ENCODE results near the gene RASA4B.
"Not testable (repeated sequence)": the region's sequence is repeated elsewhere in the genome, so short reads cannot be mapped to it uniquely, and the experiment has no call there.

The RASA4B gene

GRCh38 chr7:102472126-102473041 is 45.2 kb downstream of the RASA4B start:
- no peak for DNase-seq

GRCh38 chr7:102471791-102472125 is 45.8 kb downstream of the RASA4B start:
- no peak for DNase-seq

DNA sequence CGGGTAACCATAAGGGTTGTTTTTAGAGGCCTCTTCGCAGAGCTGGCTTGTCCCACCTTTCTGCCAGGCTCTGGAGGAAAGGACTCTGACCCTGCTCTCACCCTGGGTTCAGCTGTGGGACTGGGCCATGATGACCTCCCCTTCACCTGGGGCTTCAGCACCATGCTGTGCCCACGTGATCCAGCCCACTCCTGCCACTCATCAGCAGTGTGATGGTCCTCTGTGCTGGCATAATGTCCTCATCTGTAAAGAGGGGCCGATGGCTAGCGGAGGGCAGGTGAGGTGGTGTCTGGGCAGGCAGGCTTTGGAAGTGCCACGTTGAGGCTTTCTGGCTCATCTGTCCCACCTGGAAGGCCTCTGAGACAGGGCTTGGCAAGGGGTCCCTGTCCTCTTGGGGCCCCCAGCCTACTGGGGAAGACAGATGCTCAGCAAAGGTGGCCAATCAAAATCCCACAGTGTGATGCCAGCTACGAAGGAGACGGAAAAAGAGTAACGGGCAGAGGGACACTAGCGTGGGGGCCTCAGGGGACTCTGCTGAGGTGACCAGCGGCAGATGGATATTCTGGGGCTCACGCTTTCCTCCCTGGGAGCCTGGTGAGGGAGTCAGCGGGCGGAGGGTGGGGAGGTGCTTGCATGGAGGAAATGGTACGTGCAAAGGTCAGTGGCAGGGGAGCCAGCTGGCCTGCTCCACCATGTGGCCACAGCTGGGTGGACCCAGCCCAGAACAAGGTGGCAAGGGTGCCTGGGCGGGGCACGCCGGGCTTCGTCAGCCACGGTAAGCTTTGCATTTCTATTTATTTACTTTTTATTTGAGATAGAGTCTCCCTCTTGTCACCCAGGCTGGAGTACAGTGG is 47.4 kb downstream of the RASA4B start:
- no peak for DNase-seq

DNA sequence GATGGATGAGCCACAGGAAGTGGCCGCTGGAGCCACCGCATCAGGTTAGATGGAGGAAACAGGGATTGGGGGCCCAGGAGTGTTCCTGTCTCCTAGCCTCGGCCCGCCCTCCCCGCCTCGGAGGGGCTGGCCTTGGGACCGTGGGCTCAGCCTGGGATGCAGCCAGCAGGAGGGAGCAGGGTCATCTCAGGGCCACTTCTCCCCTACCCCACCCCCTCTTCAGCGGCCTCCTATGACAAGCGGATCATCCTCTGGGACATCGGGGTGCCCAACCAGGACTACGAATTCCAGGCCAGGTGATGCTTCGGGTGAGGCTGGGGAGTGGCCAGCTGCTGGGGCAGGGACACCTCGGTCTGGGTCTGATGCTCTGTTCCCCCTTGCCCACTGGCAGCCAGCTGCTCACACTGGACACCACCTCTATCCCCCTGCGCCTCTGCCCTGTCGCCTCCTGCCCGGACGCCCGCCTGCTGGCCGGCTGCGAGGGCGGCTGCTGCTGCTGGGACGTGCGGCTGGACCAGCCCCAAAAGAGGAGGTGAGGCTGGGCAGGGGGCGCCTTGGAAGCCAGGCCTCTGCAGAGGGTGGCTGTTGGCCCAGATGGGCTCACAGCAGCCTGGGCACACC is 48.1 kb downstream of the RASA4B start:
- no peak for DNase-seq

- no peak for DNase-seq
Observed at GRCh38 chr7:102468478-102469350, 48.9 kb downstream of the RASA4B start.

GRCh38 chr7:102467581-102468477 is 49.7 kb downstream of the RASA4B start:
- no peak for DNase-seq

DNA sequence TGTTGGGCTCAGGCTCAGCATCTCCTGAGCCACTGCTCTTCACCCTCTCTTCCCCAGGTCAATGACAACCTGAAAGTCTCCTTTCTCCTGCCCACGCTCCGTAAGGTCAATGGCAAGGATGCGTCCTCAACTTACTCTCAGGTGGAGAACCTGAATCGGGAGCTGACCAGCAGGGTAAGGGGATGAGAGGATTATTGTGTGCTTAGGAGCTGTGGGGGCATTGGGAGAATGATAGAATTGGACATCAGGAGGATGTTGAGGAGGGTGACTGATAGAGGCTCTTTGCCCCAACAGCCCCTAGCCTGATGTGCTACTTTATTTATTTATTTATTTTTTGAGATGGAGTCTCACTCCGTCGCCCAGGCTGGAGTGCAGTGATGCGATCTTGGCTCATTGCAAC is 51.5 kb downstream of the RASA4B start:
- DNase-seq: no peak

GRCh38 chr7:102464577-102465280 is 52.8 kb downstream of the RASA4B start, which contains the start of the genes ALKBH4 and LRWD1:
TSS of gene ALKBH4 (minus strand) at chr7:102464863. CDS start at chr7:102464836, 27 bp downstream.
TSS of gene LRWD1 (plus strand) at chr7:102464984. CDS start at chr7:102465081, 97 bp downstream.
- peak; percentile 83 for DNase-seq

DNA sequence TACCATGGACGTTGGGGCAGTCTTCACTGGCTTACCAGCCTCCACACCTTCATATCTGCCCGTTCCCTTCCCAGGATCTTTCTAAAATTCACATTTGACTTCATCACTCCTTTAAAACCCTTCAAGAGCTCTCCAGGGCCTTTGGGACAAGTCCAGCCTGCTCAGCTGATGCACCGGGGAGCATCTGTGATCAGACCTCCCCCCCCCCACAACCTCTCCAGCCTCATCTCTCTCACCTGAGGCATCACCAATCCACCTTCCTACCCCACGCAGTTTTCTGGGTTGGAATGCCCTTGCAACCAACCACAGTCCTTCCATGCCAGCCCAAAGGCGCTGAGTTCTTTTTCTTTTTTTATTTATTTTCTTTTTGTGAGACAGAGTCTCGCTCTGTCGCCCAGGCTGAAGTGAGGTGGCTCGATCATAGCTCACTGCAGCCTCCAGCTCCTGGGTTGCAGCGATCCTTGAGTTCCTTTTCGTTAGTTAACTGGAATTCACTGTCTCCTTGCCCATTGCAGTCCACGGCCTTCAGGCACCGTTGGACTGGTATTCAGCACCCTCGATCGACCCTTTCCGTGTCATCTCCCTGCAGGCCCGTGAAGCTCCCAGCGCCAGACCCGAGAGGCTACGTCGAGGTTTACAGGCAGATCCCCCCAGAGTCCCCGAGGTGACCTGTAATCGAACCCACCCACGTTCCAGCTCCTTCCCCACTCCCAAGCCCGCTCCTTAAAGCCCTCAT is 53.6 kb downstream of the RASA4B start:
- no peak for DNase-seq

DNA sequence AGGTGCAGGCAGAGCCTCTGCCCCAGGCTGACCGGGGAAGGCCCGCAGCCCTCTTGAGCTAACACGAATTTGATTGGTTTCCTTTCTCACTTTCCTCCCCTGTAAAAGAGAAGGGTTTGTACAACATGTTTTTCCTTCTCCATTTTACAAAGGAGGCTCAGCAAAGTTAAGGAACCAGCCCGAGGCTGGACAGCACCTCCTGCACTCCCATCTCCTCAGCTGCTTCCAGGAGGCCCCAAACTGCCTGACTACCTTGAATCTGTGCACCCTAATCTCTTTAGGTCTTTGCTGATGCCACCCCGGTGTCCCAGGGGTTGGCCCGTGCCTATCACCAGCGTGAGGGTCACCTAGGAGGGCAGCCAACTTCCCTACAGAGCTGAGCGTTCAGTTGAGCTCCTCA is 57.1 kb downstream of the RASA4B start:
- DNase-seq: no peak

GRCh38 chr7:102459221-102459844 is 58.2 kb downstream of the RASA4B start:
- DNase-seq: no peak

- no peak for DNase-seq
Observed at GRCh38 chr7:102457352-102457924, 60.1 kb downstream of the RASA4B start.

DNA sequence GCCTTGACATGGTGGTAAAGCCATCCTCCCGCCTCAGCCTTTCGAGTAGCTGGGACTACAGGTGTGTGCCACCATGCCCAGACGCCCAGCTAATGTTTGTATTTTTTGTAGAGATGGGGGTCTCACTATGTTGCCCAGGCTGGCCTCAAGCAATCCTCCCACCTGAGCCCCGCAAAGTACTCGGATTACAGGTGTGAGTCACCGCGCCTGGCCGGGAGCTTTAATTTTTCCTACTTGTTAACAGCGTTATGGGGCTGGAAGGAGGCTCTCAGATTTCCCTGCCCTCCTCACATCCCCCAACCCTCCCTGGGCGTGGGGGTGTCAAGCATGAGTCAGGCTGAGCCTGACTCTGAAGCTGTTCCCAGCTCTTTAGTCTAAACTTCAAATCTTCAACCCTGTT is 61.2 kb downstream of the RASA4B start:
- DNase-seq: no peak

GRCh38 chr7:102455596-102455995 is 62.0 kb downstream of the RASA4B start:
- no peak for DNase-seq

GRCh38 chr7:102454932-102455331 is 62.6 kb downstream of the RASA4B start:
- not testable (repeated sequence) for DNase-seq

DNA sequence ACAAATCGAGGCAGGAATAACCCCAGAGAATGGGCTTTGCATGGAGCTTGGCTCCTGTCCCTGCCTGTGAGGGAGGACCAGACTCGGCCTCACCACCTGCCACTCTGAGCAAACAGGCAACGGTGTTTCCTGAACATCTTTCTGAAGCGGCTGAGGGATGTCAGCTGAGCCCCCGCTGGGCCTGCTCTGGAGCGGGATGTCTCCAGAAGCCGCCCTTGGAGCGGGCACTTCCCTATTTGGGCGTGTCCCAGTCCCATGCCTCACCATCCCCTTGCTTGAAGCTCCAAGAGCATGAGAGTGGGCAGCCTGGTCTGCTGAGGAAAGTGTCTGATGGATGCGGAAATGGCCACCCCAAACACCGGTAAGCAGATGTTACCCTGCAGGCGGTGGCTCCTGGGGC is 63.1 kb downstream of the RASA4B start:
- DNase-seq: no peak

GRCh38 chr7:102453319-102453718 is 64.3 kb downstream of the RASA4B start:
- DNase-seq: no peak

DNA sequence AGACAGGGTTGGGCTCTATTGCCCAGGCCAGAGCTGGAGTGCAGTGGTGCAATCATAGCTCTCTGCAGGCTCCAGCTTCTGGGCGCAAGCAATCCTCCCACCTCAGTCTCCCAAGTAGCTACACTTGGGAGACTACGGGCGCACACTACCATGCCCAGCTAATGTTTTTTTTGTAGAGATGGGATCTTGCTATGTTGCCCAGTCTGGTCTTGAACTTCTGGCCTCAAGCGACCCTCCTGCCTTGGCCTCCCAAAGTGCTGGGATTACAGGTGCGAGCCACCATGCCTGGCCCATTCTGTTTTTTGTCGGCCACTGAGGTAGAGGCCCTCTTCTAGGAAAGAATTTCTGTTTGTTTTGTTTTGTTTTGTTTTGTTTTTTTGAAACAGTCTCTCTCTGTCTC is 65.1 kb downstream of the RASA4B start:
- DNase-seq: no peak
